ENCODE results near the gene ZBTB5.
"Not testable (repeated sequence)": the region's sequence is repeated elsewhere in the genome, so short reads cannot be mapped to it uniquely, and the experiment has no call there.

Gene ZBTB5

GRCh38 chr9:37405350-37405749 lies 59.9 kb downstream of the ZBTB5 start:
- no peak overlapping the region for H3K4me3 ChIP-seq (replicated peaks; ENCODE audit: low read depth, low read length)
- no peak for TF ChIP-seq CTCF (IDR thresholded peaks at IDR 0.05; ENCODE audit: low read depth, low read length, missing control alignments)
- no peak for DNase-seq (ENCODE audit: extremely low read depth, low read depth)

GRCh38 chr9:37404590-37404989 lies 60.7 kb downstream of the ZBTB5 start:
- H3K4me3 ChIP-seq (replicated peaks; ENCODE audit: low read depth, low read length) = no peak overlapping the region
- TF ChIP-seq CTCF (IDR thresholded peaks at IDR 0.05; ENCODE audit: low read depth, low read length, missing control alignments) = no peak
- no peak for DNase-seq (ENCODE audit: extremely low read depth, low read depth)

GRCh38 chr9:37399336-37399735 lies 65.9 kb downstream of the ZBTB5 start:
- TF ChIP-seq CTCF (IDR thresholded peaks at IDR 0.05; ENCODE audit: low read depth, low read length, missing control alignments) = no peak
- no peak for DNase-seq (ENCODE audit: extremely low read depth, low read depth)
- H3K4me3 ChIP-seq (replicated peaks; ENCODE audit: low read depth, low read length) = no peak overlapping the region

GRCh38 chr9:37398464-37399025 lies 66.7 kb downstream of the ZBTB5 start:
- TF ChIP-seq CTCF (IDR thresholded peaks at IDR 0.05; ENCODE audit: low read depth, low read length, missing control alignments) = no peak
- DNase-seq (ENCODE audit: extremely low read depth, low read depth) = no peak
- no peak overlapping the region for H3K4me3 ChIP-seq (replicated peaks; ENCODE audit: low read depth, low read length)

- DNase-seq (ENCODE audit: extremely low read depth, low read depth); H3K4me3 ChIP-seq (replicated peaks; ENCODE audit: low read depth, low read length): not testable (repeated sequence)
Observed at GRCh38 chr9:37397948-37398347, 67.3 kb downstream of the ZBTB5 start.

- no peak overlapping the region for H3K4me3 ChIP-seq (replicated peaks; ENCODE audit: low read depth, low read length)
- no peak for TF ChIP-seq CTCF (IDR thresholded peaks at IDR 0.05; ENCODE audit: low read depth, low read length, missing control alignments)
- no peak for DNase-seq (ENCODE audit: extremely low read depth, low read depth)
Observed at GRCh38 chr9:37395663-37396062, 69.6 kb downstream of the ZBTB5 start.

GRCh38 chr9:37395229-37395628 lies 70.0 kb downstream of the ZBTB5 start:
- DNase-seq (ENCODE audit: extremely low read depth, low read depth) = no peak
- no peak overlapping the region for H3K4me3 ChIP-seq (replicated peaks; ENCODE audit: low read depth, low read length)
- no peak for TF ChIP-seq CTCF (IDR thresholded peaks at IDR 0.05; ENCODE audit: low read depth, low read length, missing control alignments)
